ENCODE data around the gene SRGAP3.

SRGAP3 gene

GRCh38 chr3:9172851-9173321 is 76.6 kb downstream of the SRGAP3 start:
- no peak for DNase-seq (ENCODE audit: low spot score)

- no peak for DNase-seq (ENCODE audit: low spot score)
These were observed 78.6 kb downstream of the SRGAP3 start for GRCh38 chr3:9170851-9171160.

GRCh38 chr3:9169956-9170850 is 79.2 kb downstream of the SRGAP3 start:
- DNase-seq (ENCODE audit: low spot score): no peak

- DNase-seq (ENCODE audit: low spot score): no peak
These were observed 80.1 kb downstream of the SRGAP3 start for GRCh38 chr3:9169326-9169725.

GRCh38 chr3:9168241-9168741 is 81.2 kb downstream of the SRGAP3 start:
- DNase-seq (ENCODE audit: low spot score): no peak

- DNase-seq (ENCODE audit: low spot score): no peak
These were observed 82.2 kb downstream of the SRGAP3 start for GRCh38 chr3:9167222-9167621.

- no peak for DNase-seq (ENCODE audit: low spot score)
These were observed 84.0 kb downstream of the SRGAP3 start for GRCh38 chr3:9165421-9165820.

GRCh38 chr3:9163289-9163688 is 86.2 kb downstream of the SRGAP3 start:
- no peak for DNase-seq (ENCODE audit: low spot score)

GRCh38 chr3:9161811-9162210 is 87.6 kb downstream of the SRGAP3 start:
- DNase-seq (ENCODE audit: low spot score): no peak

- no peak for DNase-seq (ENCODE audit: low spot score)
These were observed 88.1 kb downstream of the SRGAP3 start for GRCh38 chr3:9161298-9161697.

- no peak for DNase-seq (ENCODE audit: low spot score)
These were observed 90.4 kb downstream of the SRGAP3 start for GRCh38 chr3:9158865-9159630.

GRCh38 chr3:9157651-9158362 is 91.6 kb downstream of the SRGAP3 start:
- DNase-seq (ENCODE audit: low spot score): no peak

- no peak for DNase-seq (ENCODE audit: low spot score)
These were observed 92.8 kb downstream of the SRGAP3 start for GRCh38 chr3:9156604-9157003.

GRCh38 chr3:9155028-9155427 is 94.4 kb downstream of the SRGAP3 start:
- no peak for DNase-seq (ENCODE audit: low spot score)

GRCh38 chr3:9153904-9154619 is 95.4 kb downstream of the SRGAP3 start:
- no peak for DNase-seq (ENCODE audit: low spot score)

GRCh38 chr3:9151240-9151639 is 98.2 kb downstream of the SRGAP3 start:
- no peak for DNase-seq (ENCODE audit: low spot score)

GRCh38 chr3:9149566-9149965 is 99.9 kb downstream of the SRGAP3 start:
- no peak for DNase-seq (ENCODE audit: low spot score)

GRCh38 chr3:9147896-9148266 is 101.6 kb downstream of the SRGAP3 start:
- DNase-seq (ENCODE audit: low spot score): no peak

GRCh38 chr3:9147215-9147895 is 102.1 kb downstream of the SRGAP3 start:
- DNase-seq (ENCODE audit: low spot score): no peak

GRCh38 chr3:9146367-9147071 is 102.9 kb downstream of the SRGAP3 start:
- no peak for DNase-seq (ENCODE audit: low spot score)

GRCh38 chr3:9143184-9143583 is 106.3 kb downstream of the SRGAP3 start:
- DNase-seq (ENCODE audit: low spot score): no peak

Data from ecto neural progenitor cell (in vitro differentiated cells).